Activated gamma-delta T cell treated with anti-CD3 and anti-CD28 coated beads, Interleukin-2, amount 50 U/mL, for 16 hours (primary cell): Measurements from ENCODE around the gene CACNA1F.
"Not testable (repeated sequence)": the region's sequence is repeated elsewhere in the genome, so short reads cannot be mapped to it uniquely, and the experiment has no call there.

ENCODE experiments used
- DNase-seq: peaks from one replicate; pipeline ENCODE4 v3.0.0-alpha.2; 2020; ENCODE audit warnings: low read depth

The CACNA1F gene

GRCh38 chrX:49176421-49177326 is 56.5 kb downstream of the CACNA1F start:
- DNase-seq, result no peak

- no peak for DNase-seq
These were observed 57.5 kb downstream of the CACNA1F start for GRCh38 chrX:49175435-49176274.

DNA sequence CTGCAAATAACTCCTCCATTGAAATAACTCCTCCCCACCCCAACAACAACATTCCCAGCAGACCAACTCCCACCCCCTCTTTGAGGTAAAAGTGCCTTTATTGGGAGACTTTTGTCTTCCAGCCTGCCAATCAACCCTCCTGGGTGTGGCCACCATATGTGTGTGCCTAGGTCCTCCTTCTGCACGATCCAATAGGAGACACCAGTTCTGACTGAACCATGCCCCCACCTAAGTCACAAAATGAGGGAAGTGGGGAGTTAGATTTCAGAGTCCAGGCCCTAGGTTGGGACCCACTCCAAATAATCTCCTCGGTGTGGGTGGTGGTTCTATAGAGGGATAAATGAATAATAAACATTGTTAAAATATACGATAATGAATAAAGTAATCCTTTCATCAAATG is 58.4 kb downstream of the CACNA1F start:
- no peak for DNase-seq

GRCh38 chrX:49173544-49173943 is 59.6 kb downstream of the CACNA1F start:
- DNase-seq, result not testable (repeated sequence)

GRCh38 chrX:49172280-49172780 is 60.8 kb downstream of the CACNA1F start:
- peak; percentile 27 for DNase-seq

GRCh38 chrX:49171752-49172279 is 61.3 kb downstream of the CACNA1F start, which contains the start of gene PLP2:
Gene PLP2 (plus strand): TSS chrX:49171898. CDS start chrX:49172001, 103 bp downstream.
- DNase-seq, result peak; percentile 51

DNA sequence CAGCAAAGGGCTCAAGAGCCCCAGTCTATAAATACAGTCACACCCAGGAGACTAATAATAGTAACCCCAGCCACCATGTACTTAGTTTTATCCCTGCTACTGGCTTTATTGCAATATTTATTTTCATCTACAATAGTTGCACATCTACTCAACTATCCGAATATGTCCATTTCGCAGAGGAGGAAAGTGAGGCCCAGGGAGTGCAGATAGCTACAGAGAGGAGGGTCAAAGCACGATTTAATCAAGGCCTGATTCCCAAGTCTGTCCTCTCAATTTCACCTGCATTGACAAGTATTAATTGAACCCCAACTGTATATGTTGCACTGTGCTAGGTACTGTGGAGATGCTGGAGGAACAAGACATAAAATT is 65.4 kb downstream of the CACNA1F start:
- no peak for DNase-seq

DNA sequence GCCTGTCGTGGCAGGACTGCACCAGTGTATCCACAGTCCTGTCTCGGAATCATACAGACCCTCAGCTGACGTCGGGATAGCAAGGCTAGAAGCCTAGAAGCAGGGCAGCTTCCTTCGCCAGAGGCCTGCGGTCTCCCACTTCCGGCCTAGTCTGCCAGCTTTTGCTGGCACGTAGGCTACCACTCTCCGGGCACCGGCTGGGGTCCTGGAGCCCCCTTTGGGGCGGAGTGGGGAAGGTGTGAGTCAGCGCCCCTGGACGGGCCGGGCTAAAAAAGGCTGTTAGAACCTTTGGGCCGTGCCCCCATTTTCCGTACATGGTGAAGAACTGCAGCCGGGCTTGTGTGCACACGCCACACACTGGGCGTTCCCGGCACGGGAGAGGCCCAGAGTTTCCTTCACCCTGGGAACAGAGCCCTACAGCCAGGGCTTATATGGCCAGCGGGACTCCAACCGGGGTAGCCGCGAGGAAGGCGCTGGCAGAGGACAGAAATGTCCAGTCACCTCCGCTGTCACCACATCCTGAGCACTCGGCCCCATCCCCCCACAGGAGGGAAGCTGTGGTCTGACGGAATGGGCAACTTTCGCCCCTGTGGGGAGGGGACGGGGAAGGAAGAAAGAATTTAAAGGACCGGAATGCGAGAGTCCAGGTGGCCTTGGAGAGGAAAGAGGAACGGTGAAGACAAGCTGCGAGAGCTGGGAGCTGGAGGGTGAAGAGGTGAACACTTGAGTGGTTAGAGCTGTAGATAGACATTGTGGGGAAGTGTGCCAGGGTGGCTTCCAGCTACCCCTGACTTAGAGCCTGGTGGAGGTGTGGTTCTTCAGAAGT is 66.0 kb downstream of the CACNA1F start:
- DNase-seq, result peak; percentile 55

DNA sequence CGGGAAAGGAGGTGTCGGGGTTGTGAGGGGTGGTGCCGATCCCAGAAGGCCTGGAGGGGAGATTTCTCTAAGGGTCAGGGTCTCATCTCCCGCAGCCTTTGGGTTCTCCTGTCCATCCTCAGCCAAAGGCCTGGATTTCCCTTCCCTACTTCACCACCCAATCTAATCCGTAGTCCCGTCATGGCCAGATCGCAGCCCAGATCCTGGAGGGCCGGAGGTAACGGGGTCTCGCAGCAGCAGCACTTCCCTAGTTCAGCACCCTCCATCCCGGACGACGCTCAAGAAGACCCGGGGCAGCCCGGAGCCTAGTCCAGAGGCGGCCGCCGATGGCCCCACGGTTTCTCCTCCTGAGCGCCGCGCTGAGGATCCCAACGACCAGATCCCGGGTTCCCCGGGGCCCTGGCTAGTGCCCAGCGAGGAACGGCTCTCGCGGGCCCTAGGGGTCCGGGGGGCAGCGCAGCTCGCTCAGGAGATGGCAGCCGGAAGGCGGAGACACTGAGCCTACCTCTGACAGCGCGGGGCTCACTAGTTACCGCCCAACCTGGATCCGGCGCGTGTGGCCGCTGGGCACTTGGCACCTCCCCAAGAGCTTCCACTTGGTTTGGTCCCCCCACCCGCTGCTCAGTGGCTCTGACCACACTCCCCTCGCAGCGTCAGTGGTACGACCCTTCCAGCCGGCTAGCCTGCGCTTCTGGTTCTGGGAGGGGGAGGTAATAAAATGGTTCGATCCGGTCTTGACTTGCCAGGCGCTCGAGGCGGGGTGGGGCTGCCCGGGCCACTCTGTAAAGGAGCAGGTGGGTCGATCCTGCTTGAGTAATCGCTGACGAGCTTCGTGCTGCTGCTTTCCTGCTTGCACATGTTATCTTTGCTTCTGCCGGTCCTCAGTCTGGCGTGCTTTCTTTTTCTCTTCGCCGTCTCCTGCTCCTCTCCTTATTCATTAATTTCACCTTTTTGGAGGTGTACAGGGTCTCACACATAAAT is 66.9 kb downstream of the CACNA1F start:
- DNase-seq, result peak; percentile 52

DNA sequence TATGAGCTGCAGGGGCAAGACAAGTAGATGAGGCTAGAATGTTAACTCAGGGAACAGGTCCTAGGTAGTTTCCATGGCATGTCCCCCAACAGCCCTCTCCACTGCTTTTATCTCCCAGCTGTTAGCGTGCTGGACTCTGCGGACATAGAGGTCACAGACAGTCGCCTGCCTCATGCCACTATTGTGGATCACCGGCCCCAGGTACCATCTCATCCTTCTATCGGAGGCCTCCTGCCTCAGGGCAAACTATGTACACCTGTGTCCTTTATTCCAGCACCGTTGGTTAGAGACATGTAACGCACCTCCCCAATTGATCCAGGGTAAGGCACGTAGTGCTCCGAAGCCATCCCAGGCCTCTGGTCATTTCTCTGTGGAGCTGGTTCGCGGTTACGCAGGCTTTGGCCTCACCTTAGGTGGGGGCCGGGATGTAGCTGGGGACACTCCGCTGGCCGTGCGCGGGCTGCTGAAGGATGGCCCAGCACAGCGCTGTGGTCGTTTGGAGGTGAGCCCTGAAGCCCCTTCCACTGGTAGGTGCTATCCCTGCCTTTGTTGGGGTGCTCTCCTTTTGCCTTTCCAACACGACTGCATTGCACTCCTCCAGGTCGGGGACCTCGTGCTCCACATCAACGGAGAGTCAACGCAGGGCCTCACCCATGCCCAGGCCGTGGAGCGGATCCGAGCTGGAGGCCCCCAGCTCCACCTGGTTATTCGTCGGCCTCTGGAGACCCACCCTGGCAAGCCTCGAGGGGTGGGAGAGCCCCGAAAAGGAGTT is 68.4 kb downstream of the CACNA1F start:
- no peak for DNase-seq

DNA sequence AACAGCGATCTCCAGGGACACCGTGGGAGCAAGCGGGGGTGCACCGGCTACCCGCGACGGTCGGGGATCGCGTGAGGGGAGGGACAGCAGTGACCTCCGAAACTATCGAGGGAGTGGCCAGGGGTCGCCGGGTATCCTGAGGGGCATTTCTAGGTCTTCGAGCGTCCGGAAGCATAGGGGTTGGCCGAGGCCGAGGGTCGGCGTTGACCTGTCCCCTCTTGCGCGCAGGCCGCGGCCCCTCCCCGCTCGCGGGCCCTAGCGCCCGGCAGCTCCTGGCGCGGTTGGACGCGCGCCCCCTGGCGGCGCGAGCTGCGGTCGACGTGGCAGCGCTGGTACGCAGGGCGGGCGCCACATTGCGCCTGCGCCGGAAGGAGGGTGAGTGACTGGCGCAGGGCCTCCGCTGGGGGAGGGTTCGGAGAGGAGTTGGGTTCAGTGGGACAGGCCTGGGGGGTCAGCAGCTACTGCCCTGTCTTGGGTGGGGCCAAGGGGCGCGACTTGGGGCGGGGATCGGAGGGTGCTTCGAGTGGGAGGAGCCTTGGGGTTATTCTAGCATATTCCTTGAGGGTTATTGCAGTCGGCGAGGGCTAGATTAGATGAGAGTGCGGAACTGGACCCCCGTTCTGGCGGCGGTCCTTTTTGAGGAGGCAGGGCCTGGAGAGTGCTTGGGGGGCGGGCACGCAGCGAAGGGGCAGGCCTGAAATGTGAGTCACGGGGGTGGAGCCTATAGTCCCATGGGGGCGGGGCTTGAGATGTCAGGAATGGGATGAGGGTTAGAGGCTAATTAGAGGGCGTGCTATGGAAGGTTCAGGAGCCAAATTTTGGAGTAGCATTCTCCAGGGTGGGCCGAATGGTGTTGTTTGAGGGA is 69.4 kb downstream of the CACNA1F start:
- DNase-seq, result peak; percentile 69

DNA sequence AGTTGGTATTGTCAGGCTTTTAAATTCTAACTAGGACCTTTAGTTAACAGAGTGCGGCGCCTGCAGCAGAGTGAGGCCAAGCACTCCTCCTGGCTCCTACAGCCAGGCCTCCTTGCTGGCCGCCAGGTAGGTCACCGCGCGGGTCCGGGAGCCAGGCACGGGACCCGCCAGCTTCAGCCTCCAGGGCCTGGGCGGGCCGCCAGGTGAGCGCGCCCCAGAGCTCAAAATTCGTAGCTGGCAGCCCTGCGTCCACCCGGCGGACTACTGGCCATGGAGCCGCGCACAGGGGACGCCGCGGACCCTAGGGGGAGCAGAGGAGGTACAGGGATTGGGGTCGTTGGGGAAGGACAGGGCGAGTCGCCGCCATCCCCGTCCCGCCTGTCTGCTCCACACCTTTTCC is 70.5 kb downstream of the CACNA1F start, which contains the start of gene MAGIX:
Gene MAGIX, plus strand, starts transcription at position 139 of the 400 bp plus-strand sequence. Its CDS starts 132 bp downstream, at position 271.
- no peak for DNase-seq

GRCh38 chrX:49161632-49162031 is 71.5 kb downstream of the CACNA1F start:
- DNase-seq, result no peak

- DNase-seq, result no peak
These were observed 72.2 kb downstream of the CACNA1F start for GRCh38 chrX:49160908-49161307.

- DNase-seq, result no peak
These were observed 75.9 kb downstream of the CACNA1F start for GRCh38 chrX:49157194-49157593.

DNA sequence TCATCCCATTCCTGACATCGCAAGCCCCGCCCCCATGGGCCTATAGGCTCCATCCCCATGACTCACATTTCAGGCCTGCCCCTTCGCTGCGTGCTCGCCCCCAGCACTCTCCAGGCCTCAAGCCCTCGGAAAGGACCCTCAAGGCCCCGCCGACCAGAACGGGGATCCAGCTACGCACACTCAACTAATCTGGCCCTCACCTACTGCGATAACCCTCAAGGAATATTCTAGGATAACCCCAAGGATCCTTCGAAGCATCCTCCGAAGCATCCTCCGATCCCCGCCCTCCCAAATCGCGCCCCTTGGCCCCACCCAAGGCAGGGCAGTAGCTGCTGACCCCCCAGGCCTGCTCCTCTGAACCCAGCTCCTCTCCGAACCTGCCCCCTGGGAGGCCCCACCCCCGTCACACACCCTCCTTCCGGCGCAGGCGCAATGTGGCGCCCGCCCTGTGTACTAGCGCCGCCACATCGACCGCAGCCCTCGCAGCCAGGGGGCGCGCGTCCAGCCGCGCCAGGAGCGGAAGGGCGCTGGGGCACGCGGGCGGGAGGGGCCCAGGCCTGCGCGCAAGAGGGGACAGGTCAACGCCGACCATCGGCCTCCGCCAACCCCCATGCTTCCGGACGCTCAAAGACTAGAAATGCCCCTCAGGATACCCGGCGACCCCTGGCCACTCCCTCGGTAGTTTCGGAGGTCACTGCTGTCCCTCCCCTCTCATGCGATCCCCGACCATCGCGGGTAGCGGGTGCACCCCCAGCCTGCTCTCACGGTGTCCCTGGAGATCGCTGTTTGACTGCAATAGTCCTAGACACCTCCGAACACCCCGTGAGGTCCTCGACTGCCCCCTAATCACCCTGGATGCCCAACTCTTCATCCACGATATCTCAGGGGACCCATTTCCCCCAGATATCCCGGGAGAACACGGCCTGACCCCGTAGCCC is 77.0 kb downstream of the CACNA1F start:
- peak; percentile 72 for DNase-seq

- no peak for DNase-seq
These were observed 77.8 kb downstream of the CACNA1F start for GRCh38 chrX:49155243-49155899.
